GM23338 (cell line): ENCODE data around the gene RRP1. TPM values are rescaled to one million over a fixed set of nuclear protein-coding genes. Genes with fewer than 3 reads are reported as not detected.

Experiments
- ATAC-seq: fragments of 200-7000 bp; cut with Tn5 transposase; 3 replicates; pipeline ENCODE4 v1.9.1; 2020
- DNase-seq: peaks from one replicate; pipeline ENCODE4 v3.0.0-alpha.2; 2015; ENCODE audit warnings: low spot score
- H2AFZ ChIP-seq: fragments of 200-600 bp; sonication (generic); 2 replicates; pipeline ENCODE4 v1.8.0; 2016; ENCODE audit warnings: antibody characterized with exemption, mild to moderate bottlenecking, moderate library complexity
- H3F3A ChIP-seq: fragments of 200-600 bp; sonication (generic); replicated peaks from 2 replicates; pipeline ENCODE4 v1.8.0; 2017; ENCODE audit warnings: antibody characterized with exemption, mixed run types, low read depth
- H3K27ac ChIP-seq: fragments of 200-600 bp; sonication (generic); 2 replicates; pipeline ENCODE4 v1.6.1; 2016; ENCODE audit warnings: low read depth
- H3K27me3 ChIP-seq: fragments of 200-600 bp; sonication (generic); 2 replicates; pipeline ENCODE4 v1.8.0; 2016; ENCODE audit warnings: mild to moderate bottlenecking, mixed run types, moderate library complexity; ENCODE audit not compliant: insufficient read depth
- H3K36me3 ChIP-seq: fragments of 200-600 bp; sonication (generic); 2 replicates; pipeline ENCODE4 v1.8.0; 2016; ENCODE audit warnings: mild to moderate bottlenecking; ENCODE audit not compliant: insufficient read depth
- H3K4me1 ChIP-seq: fragments of 200-600 bp; sonication (generic); 2 replicates; pipeline ENCODE4 v1.8.0; 2016; ENCODE audit warnings: mild to moderate bottlenecking, moderate library complexity; ENCODE audit not compliant: insufficient read depth
- H3K4me2 ChIP-seq: fragments of 200-600 bp; sonication (generic); 2 replicates; pipeline ENCODE4 v1.7.1; 2017; ENCODE audit warnings: mixed run types
- H3K4me3 ChIP-seq: fragments of 200-600 bp; sonication (generic); 2 replicates; pipeline ENCODE4 v1.6.1; 2016; ENCODE audit warnings: mixed run types
- H3K79me2 ChIP-seq: fragments of 200-600 bp; sonication (generic); replicated peaks from 2 replicates; pipeline ENCODE4 v1.8.0; 2017; ENCODE audit warnings: mild to moderate bottlenecking; ENCODE audit not compliant: insufficient read depth
- H3K9me2 ChIP-seq: fragments of 200-600 bp; sonication (generic); 2 replicates; pipeline ENCODE4 v1.8.0; 2017; ENCODE audit not compliant: insufficient read depth
- H4K20me1 ChIP-seq: fragments of 200-600 bp; sonication (generic); replicated peaks from 2 replicates; pipeline ENCODE4 v1.8.0; 2017; ENCODE audit warnings: mild to moderate bottlenecking; ENCODE audit not compliant: insufficient read depth
- H3K27ac Mint-ChIP-seq: 2 replicates; pipeline ENCODE4 v1.8.0; 2020; ENCODE audit warnings: inconsistent platforms, mild to moderate bottlenecking, moderate library complexity, mixed read lengths
- H3K27me3 Mint-ChIP-seq: 3 replicates; pipeline ENCODE4 v1.8.0; 2022; ENCODE audit warnings: low read depth, mild to moderate bottlenecking, moderate library complexity, mixed read lengths, inconsistent platforms; ENCODE audit not compliant: insufficient read depth, poor library complexity
- H3K36me3 Mint-ChIP-seq: 3 replicates; pipeline ENCODE4 v1.8.0; 2021; ENCODE audit warnings: low read depth, mild to moderate bottlenecking, inconsistent platforms, moderate library complexity, mixed read lengths
- H3K4me1 Mint-ChIP-seq: 3 replicates; pipeline ENCODE4 v1.8.0; 2020; ENCODE audit warnings: mild to moderate bottlenecking, inconsistent platforms, mixed read lengths
- H3K4me3 Mint-ChIP-seq: 3 replicates; pipeline ENCODE4 v1.8.0; 2021; ENCODE audit warnings: moderate library complexity, mild to moderate bottlenecking, inconsistent platforms, mixed read lengths
- H3K9me3 Mint-ChIP-seq: 3 replicates; pipeline ENCODE4 v1.8.0; 2020; ENCODE audit warnings: moderate library complexity, mild to moderate bottlenecking, inconsistent platforms, mixed read lengths
- CREB1 ChIP-seq: fragments of 250-450 bp; sonication (Bioruptor Pico); IDR thresholded peaks from 2 replicates; pipeline ENCODE4 v1.5.0; 2020; ENCODE audit warnings: low read depth, mild to moderate bottlenecking, moderate library complexity
- CTCF ChIP-seq, 2 experiments: fragments of 200-600 bp in 1 of 2; sonication (generic) in 1 of 2; conservative IDR thresholded peaks; 2 replicates each; pipeline versions ENCODE4 v1.5.1 to v1.6.1; 2016 to 2017; ENCODE audit warnings: antibody characterized with exemption in 2 of 2, low read depth in 2 of 2, mild to moderate bottlenecking in 2 of 2, moderate library complexity in 1 of 2
- ETS1 ChIP-seq: IDR thresholded peaks from 2 replicates; pipeline ENCODE4 v1.6.1; 2016; ENCODE audit warnings: antibody characterized with exemption
- EZH2 ChIP-seq: fragments of 200-600 bp; sonication (generic); IDR thresholded peaks from one replicate; pipeline ENCODE4 v1.8.0; 2017; ENCODE audit warnings: antibody characterized with exemption, mild to moderate bottlenecking, low read depth; ENCODE audit not compliant: unreplicated experiment
- EZH2phosphoT487 ChIP-seq: fragments of 200-600 bp; sonication (generic); IDR thresholded peaks from one replicate; pipeline ENCODE4 v1.8.1; 2018; ENCODE audit warnings: antibody characterized with exemption; ENCODE audit not compliant: unreplicated experiment
- JUNB ChIP-seq: IDR thresholded peaks from one replicate; pipeline ENCODE4 v1.6.1; 2016; ENCODE audit warnings: antibody characterized with exemption; ENCODE audit not compliant: unreplicated experiment
- NANOG ChIP-seq: IDR thresholded peaks from 2 replicates; pipeline ENCODE4 v1.6.1; 2016; ENCODE audit warnings: antibody characterized with exemption, borderline replicate concordance
- POLR2AphosphoS5 ChIP-seq: IDR thresholded peaks from 2 replicates; pipeline ENCODE4 v1.6.1; 2016; ENCODE audit warnings: antibody characterized with exemption, low read depth
- REST ChIP-seq: IDR thresholded peaks from one replicate; pipeline ENCODE4 v1.6.1; 2018; ENCODE audit warnings: antibody characterized with exemption; ENCODE audit not compliant: unreplicated experiment
- STAT1 ChIP-seq: IDR thresholded peaks from one replicate; pipeline ENCODE4 v1.6.1; 2016; ENCODE audit warnings: antibody characterized with exemption; ENCODE audit not compliant: unreplicated experiment
- ZNF114 ChIP-seq: fragments of 250-450 bp; sonication (Bioruptor Pico); IDR thresholded peaks from 2 replicates; pipeline ENCODE4 v1.5.0; 2020; ENCODE audit warnings: mild to moderate bottlenecking, moderate library complexity
- ZNF331 ChIP-seq: fragments of 250-450 bp; sonication (Bioruptor Pico); IDR thresholded peaks from 2 replicates; pipeline ENCODE4 v1.5.0; 2020; ENCODE audit warnings: low read depth, mild to moderate bottlenecking, moderate library complexity
- ZNF462 ChIP-seq: fragments of 250-450 bp; sonication (Bioruptor Pico); IDR thresholded peaks from 2 replicates; pipeline ENCODE4 v1.5.0; 2020; ENCODE audit warnings: mild to moderate bottlenecking, moderate library complexity
- polyA plus RNA-seq: library from polyadenylated mRNA; unstranded; fragments of >200 nt; fragmentation: Nextera tagmentation; extraction: Ambion mirVana; gene quantifications from 2 replicates; pipeline ENCODE4 v1.2.1, GENCODE V29; 2016
- total RNA-seq: library from RNA; depleted of rRNA; stranded (reverse); fragments of >200 nt; shearing (Covaris generic); gene quantifications from 2 replicates; pipeline ENCODE4 v1.2.3, GENCODE V29; 2014

The RRP1 gene
- total and polyA plus RNA-seq, 2 experiments from 2014 or later, result 36.5 to 63.5 TPM

- Histone ChIP-seq H3K27me3 (no peaks in the 10 kb centered on the region), H3K79me2 (no peaks in the 10 kb centered on the region), H3F3A (no peaks in the 10 kb centered on the region), H2AFZ (no peak overlapping the region), H3K4me2 (no peak overlapping the region), H3K9me2 (no peaks in the 10 kb centered on the region), H3K4me1 (no peaks in the 10 kb centered on the region), H3K36me3 (no peaks in the 10 kb centered on the region), H3K27ac (no peak overlapping the region), H3K4me3 (no peak overlapping the region), H4K20me1 (no peaks in the 10 kb centered on the region)
- peaks cover 2% of the 10 kb centered on the region for H3K27me3 Mint-ChIP-seq
- no peak overlapping the region for H3K27ac Mint-ChIP-seq
- TF ChIP-seq NANOG, result no peak
- no peak for TF ChIP-seq REST
- no peak for TF ChIP-seq JUNB
- TF ChIP-seq EZH2, result no peak
- TF ChIP-seq POLR2AphosphoS5, result no peak
- no peak for TF ChIP-seq CTCF (conservative IDR thresholded peaks at IDR 0.05; ENCODE audit: low read depth in 2 of 2)
- TF ChIP-seq STAT1, result no peak
- no peak for TF ChIP-seq ETS1
- TF ChIP-seq CREB1, result no peak
- TF ChIP-seq ZNF331 (CRISPR knock-in tag), result no peak
- TF ChIP-seq ZNF462 (CRISPR knock-in tag), result no peak
- no peak for TF ChIP-seq ZNF114 (CRISPR knock-in tag)
- TF ChIP-seq EZH2phosphoT487, result no peak
- DNase-seq (no peak), ATAC-seq (no peak)
- no peaks in the 10 kb centered on the region for H3K4me1 Mint-ChIP-seq
- no peak overlapping the region for H3K4me3 Mint-ChIP-seq
- H3K9me3 Mint-ChIP-seq, result no peaks in the 10 kb centered on the region
- peaks cover 50% of the 10 kb centered on the region for H3K36me3 Mint-ChIP-seq
These were observed 31.8 kb upstream of the RRP1 start for GRCh38 chr21:43757601-43758000.
